Activated T-cell treated with anti-CD3 and anti-CD28 coated beads for 24 hours (primary cell): ENCODE data around the gene ENTPD6.

Source experiments
- DNase-seq: peaks from one replicate; pipeline ENCODE4 v3.0.0-alpha.2; 2020; ENCODE audit warnings: low read depth

ENTPD6 gene

GRCh38 chr20:25188218-25188617, 7.3 kb upstream of the ENTPD6 start:
- DNase-seq, result no peak

GRCh38 chr20:25191051-25191450, 4.5 kb upstream of the ENTPD6 start:
- DNase-seq, result no peak

GRCh38 chr20:25191689-25192088, 3.8 kb upstream of the ENTPD6 start:
- no peak for DNase-seq

- no peak for DNase-seq
These were observed 1.7 kb upstream of the ENTPD6 start for GRCh38 chr20:25193843-25194242.

GRCh38 chr20:25194333-25194972, 1.1 kb upstream of the ENTPD6 start:
- DNase-seq, result no peak

- DNase-seq, result no peak
These were observed 662 bp downstream of the ENTPD6 start for GRCh38 chr20:25195962-25196785.

- no peak for DNase-seq
These were observed 1.2 kb downstream of the ENTPD6 start for GRCh38 chr20:25196786-25197120.

- DNase-seq, result no peak
These were observed 1.8 kb downstream of the ENTPD6 start for GRCh38 chr20:25197183-25197869.

- DNase-seq, result no peak
These were observed 2.3 kb downstream of the ENTPD6 start for GRCh38 chr20:25197870-25198190.

GRCh38 chr20:25198663-25199383, 3.3 kb downstream of the ENTPD6 start:
- DNase-seq, result no peak

GRCh38 chr20:25199473-25200260, 4.2 kb downstream of the ENTPD6 start:
- no peak for DNase-seq

GRCh38 chr20:25203089-25203488, 7.6 kb downstream of the ENTPD6 start:
- no peak for DNase-seq

- no peak for DNase-seq
These were observed 8.4 kb downstream of the ENTPD6 start for GRCh38 chr20:25203871-25204320.

GRCh38 chr20:25204550-25205276, 9.2 kb downstream of the ENTPD6 start:
- no peak for DNase-seq

- no peak for DNase-seq
These were observed 10.0 kb downstream of the ENTPD6 start for GRCh38 chr20:25205277-25206062.

- DNase-seq, result no peak
These were observed 10.5 kb downstream of the ENTPD6 start for GRCh38 chr20:25206063-25206403.

GRCh38 chr20:25206548-25206947, 11.0 kb downstream of the ENTPD6 start:
- no peak for DNase-seq

- DNase-seq, result no peak
These were observed 11.8 kb downstream of the ENTPD6 start for GRCh38 chr20:25207149-25207959.

GRCh38 chr20:25207960-25208534, 12.5 kb downstream of the ENTPD6 start:
- DNase-seq, result no peak
